CD4-positive, alpha-beta T cell treated with Interleukin-2 at 100 ng/mL for 4 hours (primary cell): ENCODE measurements around the gene PIEZO1.

Experiments
- DNase-seq: peaks from one replicate; pipeline ENCODE4 v3.0.0-alpha.2; 2020; ENCODE audit warnings: low spot score

Gene PIEZO1

DNA sequence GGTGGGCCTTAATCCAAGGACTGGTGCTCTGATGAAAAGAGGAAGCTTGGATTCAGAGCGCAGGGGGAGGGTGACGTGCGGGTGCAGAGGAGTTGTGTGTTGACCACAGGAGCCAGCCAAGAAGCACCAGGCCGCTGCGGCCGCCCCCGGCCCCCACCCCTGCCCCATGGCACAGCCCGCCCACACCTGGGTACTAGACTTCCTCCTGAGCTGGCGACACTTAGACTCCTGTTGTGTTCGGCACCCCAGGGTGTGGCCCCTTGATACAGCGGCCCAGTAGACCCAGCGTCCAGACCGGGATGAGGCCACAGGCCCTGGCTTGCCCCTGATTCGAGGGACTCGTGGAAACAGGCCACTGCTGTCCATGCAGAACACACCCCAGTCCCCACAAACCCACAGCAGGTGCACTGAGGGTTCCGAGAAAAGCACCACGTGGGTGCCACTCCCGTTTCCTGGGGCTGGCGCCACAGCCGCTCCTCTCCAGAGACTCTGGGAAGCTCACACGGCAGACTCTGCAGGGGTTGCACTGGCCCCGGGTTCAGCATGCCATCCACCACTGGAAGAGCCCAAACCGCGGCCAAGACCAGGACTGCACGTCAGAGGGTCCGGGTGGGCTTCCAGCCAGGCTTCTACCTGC is 93.0 kb downstream of the PIEZO1 start:
- DNase-seq: peak; percentile 66

DNA sequence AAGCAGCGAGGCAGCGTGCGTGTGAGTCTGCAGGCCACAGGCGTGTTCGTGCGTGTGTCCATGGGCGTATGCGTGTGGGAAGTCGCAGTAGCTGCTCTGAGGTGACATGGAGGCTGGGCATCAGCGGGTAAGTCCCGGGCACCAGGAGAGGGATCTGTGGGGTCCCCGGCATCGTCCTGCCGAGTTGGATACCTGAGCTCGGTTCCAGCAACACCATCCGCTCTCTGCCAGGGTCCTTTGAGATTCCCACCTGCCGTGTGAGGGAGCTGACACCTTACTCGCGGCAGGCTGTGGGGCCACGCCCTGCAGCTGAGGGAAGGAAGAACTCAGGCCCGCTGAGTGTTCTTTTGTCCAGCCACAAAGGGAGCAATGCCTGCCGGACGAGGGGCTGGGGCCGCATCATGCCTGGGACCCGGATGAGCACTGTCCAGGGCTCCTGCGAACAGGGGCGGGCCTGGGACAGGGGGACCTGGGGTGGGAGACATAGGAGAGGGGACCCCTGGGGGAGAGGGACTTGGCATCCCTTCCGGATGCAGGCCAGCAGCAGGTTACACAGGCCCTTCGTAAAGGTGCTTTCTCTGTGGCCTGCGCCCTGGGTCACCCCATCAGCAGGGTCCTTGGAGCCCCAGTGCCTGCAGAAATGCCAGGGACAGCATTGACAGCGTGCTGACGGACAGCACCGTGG is 93.7 kb downstream of the PIEZO1 start:
- DNase-seq: no peak

DNA sequence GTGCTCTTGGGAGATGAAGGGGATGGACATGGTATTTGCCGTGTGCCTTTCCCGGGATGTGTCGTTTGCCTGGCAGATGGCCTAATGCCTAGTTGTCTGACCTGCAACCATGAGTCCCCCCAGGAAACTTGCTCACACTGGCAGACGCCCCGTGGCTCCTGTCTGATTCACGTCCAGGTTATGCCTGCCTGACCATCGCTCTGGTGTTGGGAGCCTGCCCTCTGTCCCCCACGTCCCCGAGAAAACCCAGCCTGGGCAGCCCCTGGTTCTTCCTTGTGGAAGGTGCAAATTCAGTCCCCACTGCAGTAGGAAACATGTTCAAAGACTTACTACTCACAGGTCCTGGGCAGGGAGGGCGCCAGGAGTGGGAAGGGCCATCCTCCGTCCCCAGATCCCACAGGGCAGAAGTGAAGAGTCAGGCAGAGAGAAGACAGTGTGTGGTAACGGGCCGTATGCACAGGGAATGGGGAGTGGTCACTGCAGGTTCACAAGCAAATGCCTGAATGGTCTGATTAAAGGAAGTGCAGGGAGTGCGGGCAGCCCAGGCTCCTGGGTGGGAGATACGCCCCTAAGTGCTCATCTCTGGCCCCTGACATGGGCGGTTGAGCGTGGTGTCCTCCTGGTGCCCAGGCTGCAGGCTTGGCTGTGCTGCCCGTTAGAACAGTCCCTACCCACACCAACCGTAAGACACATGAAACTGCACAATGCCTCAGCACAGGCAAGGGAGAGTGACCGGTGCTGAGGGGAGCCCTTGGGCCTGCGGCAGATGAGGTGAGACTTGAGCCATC is 94.5 kb downstream of the PIEZO1 start:
- no peak for DNase-seq

DNA sequence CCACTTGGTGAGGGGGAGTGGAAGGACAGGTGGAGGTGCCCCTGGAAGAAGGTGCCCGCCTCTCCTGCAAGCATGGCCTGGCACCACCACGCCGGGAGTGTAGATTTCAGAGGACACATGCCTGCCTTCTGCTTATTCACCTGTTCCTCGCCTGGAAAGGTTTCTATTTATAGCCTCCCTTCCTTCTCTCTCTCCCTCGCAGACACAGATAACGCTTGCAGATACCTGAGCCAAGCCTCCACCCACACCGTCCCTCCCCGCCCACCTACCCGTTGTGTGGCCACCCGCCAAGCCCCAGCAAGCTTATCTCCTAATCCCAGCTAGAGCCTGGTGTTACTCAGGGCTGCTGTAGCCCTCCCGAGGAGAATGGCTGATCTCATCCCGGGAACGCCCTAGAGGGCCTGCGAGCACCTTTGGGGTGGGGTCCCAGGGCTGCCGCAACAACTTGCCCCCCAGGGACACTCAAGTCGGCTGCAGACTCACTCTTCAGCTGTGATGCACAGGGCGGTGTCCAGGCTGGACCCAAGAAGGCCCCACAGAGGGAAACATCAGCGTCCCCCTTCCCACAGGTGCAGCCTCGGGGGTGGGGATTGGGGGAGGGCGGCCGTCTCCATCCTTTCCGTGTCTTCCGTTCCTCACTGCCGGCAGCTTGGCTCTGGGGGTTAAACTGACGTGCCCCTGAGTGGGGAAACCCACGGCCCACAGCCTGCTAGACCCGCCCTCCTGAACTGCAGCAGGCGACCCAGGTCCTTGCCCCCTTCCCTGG is 96.8 kb downstream of the PIEZO1 start:
- DNase-seq: no peak

DNA sequence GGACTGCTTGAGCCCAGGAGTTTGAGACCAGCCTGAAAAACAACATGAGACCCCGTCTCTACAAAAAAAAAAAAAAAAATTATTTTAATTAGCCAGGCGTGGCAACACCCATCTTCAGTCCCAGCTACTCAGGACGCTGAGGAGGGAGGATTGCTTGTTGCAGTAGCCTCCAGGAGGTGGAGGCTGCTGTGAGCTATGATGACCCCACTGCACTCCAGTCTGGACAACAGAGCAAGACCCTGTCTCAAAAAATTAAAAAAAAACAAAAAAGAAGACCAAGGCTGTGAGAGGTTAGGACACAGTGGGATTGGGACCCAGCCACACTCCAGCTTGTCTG is 97.4 kb downstream of the PIEZO1 start:
- DNase-seq: no peak

DNA sequence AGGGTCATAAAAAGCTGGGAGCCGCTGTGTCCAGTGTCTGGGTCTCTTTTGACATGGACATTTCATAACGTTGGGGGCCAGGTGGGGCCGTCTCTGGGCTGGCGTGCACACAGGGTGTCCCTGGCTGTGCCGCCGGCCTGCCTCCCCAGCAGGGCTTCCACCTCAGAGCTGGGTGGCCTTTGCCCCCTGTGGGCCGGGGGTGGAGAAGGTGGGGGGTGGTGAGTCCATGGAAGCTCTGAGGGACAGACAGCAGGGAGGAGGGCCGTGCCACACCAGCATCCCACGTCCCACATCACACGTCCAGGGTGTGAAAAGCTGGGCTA is 97.8 kb downstream of the PIEZO1 start:
- no peak for DNase-seq

DNA sequence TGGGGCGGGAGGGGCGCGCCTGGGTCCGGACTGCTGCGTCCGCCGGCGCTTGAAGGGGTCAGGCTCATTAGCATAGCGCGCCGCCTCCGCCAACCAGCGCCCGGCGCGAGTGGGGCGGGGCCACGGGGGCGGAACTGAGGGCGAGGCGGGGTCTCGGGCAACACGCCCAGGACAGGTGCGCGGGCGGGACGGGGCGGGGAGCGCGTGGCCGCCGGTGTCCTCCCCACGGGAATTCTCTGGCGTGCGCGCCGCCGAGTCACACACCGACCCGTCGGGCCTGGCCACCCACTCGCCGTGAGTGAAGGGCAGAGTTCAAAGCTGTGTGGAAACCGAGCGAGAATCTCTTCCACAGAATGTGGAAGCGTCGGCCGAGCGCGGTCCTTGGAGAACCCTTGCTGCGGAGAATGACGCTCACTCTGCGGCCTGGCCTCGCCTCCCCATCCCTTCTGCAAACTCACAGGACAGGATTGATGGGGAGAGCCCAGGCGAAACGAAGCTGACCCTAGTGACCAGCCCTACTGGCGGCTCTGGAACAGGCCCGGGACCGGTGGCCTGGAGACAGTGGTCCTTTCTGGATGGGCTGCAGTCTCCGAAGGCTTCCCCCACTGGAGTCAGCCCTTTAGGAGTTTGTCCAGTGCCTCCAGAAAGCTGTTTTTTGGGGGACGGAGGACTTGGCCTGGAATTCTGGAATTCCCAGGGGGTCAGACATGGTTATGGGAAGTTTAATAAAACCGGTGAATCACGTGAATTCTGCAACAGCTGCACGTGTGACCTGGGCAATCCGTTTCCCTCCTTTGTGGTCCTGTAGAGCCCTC is 98.4 kb downstream of the PIEZO1 start, which contains the start of gene SNAI3:
Gene SNAI3 (minus strand): TSS at position 69 of the 815 bp plus-strand sequence. CDS start 101 bp downstream, outside the sequence.
- peak; percentile 81 for DNase-seq

DNA sequence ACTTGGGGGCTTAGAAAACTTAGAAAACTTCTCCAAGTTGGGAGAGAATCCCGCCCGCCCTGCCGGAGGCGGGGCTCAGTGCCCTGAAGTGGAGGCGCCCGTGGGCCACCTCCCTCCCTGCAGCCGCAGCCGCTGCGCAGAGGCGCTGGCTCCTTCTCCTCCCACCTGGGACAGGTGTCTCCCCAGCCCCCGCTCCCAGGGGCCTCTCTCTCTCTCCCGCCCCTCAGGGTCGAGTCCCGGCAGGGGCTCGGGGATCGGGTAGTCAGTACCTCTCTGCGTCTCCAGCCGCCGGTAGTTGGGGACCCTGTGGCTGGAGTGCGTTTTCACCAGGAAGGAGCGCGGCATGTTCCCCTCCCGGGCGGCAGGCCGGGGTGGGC is 99.0 kb downstream of the PIEZO1 start:
- peak; percentile 42 for DNase-seq

DNA sequence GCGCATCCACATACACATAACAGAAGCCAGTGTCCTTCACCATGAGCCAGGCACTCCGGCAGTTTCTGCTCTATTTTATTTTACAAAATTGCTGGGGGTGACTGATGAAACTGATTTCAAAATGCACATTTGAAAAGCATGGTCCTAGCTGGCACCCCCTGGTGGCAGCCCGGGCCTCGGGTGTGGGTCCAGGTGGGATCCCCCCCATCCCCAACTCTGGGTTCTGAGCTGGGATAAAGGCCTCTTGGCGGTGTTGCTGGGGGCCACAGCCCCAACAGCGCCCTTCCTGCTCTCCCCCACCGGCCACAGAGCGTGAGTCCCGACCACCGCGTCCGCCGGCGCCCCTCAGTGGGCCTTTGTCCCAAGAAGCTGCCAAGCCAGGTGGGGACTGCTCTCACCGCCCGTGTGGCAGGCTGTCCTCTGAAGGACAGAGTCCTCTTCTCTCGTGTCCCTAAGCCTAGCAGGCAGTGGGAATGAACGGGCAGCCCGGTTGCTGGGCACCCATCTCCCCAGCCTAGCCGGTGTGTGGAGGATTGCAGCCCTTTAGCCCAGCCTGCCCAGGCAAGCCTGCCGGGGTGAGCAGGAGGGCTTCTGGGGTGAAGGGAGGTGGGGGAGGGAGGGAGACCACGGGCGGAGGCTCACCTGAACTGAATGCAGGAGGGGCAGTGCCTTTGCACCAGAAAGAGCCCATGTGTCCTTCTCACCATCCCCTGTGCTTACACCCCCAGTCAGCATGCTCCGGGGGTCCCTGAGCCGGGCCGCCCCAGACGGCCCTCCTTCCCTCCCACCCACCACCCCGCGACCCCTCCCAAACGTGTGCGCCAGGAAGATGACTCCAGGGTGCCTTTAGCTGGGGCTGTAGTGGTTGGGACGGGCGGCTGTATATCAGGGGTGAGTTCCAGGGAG is 99.6 kb downstream of the PIEZO1 start:
- DNase-seq: peak; percentile 72

DNA sequence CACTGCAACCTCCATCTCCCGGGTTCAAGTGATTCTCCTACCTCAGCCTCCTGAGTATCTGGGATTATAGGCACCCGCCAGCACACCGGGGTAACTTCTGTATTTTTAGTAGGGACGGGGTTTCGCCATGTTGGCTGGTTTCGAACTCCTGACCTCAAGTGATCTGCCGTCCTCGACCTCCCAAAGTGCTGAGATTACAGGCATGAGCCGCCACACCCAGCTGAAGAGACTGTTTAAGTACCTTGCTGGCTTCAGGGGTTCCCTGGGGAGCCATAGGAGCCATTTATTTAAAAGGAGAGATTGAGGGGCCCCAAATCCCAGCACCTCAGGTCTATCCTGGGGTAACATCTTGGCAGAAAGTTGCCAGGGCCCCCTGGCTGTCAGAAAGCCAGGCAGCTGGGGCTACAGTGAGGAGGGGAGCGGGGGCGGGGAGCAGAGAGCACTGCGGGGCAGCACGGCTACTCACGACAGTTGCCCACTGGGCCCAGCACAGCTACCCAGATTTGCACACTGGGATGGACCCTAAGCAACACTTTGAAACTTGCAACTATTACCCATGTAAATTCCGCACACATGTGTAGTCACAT is 100.4 kb downstream of the PIEZO1 start:
- DNase-seq: no peak

DNA sequence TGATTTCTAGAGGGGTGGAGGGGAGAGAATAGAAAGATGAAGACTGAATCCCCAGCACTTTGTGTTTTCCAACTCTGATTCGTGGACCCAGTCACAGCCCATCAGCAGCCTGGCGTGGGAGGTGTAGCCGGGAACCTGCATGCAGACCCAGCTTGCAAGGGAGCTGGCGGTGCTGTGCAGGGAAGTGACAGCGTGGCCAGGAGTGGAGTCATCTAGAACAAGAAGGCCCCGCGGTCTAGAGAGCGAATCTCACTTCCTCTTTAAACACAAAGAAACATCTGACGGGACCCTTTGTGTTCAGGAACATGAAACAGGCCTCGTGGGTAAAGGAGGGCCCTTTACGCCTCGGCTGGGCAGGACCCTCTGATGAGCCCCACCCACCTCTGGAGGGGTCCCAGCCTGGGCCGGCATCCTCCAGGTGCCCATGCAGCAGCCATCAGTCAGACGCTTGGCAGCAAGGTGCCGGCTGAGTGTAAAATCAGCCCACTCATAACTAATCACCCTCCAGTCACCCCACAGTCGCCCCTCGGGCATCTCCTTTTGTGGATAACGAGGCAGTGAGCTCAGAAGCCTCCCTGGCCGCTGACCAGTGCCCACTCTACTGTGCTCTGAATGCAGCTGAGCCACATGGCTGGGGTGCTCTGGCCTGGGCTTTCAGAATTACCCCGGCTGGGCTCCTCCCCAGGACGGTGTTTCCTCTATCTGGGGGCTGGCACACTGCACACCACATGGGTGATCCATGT is 103.1 kb downstream of the PIEZO1 start:
- DNase-seq: peak; percentile 59

DNA sequence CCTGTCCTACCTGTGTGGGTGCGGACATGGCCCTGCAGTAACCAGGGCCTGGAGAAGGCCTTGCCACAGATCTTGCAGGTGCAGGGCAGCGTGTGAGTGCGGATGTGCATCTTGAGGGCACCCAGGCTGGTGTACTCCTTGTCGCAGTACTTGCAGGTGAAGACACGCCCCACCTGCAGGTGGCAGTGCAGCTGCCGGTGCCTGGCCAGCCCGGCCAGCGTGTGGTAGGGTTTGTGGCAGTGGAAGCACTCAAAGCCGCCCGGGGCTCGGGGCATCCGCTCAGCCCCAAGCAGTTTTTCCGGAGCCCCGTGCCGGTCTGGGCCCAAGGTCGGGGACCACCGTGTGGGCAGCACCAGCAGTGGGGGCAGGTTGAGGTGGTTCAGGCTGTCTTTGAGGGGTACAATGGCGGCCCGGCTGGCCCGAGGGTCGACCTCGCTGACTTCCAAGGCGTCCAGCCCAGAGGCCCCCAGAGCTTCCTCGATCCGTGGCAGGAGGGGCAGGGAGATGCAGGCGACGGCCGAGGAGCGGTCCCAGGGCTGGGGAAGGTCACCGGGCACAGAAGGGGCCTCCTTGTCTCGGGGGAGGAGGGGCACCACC is 103.8 kb downstream of the PIEZO1 start:
- DNase-seq: peak; percentile 49

DNA sequence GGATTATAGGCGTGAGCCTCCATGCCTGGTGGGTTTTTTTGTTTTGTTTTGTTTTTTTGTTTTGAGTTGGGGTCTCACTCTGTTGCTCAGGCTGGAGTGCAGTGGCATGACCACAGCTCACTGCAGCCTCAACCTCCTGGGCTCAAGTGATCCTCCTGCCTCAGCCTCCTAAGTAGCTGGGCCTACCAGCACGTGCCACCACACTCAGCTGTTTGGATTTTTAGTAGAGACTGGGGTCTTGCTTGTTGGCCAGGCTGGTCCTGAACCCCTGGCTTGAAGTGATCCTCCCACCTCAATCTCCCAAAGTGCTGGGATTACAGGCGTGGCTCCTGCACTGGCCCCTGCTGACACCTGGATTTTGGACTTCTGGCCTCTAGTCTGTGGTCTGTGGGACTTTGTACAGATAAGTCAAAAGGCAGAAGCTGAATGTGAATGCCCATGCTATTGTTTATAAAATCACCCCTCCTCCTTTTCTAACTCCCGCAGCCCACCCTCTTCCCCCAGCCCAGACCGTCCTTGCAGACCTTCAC is 104.4 kb downstream of the PIEZO1 start:
- no peak for DNase-seq

DNA sequence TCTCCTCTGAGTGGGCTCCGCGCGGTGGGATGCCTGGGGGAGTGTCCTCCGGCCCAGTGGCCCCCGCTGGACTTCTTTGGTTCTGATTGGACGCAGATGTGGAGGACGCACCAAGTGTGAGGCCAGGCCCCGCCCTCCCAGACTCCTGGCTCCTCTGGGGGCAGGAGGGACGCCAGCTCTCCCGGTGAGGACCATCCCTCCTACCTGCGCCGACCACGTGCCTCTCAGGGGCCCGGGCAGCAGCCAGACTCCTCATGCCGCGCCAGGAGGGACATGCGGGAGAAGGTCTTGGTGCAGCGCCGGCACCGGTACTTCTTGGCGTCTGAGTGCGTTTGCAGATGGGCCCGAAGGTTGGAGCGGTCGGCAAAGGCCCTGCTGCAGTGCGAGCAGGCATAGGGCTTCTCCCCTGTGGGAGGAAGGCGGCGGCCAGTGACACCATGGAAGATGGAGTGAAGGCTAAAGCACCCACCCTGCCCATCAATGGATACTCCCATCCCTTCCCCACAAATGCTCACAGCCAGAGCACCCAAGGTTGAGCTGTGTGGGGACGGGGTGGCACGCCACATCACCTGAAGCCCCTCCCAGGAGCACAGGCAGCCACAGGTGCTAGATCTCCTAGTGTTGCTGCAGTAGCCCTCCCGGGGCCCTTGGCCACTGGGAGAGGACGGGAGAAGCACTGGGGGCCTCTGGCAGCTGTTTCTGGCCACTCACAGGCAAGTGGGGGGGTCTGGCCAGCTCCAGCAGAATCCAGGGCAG is 106.6 kb downstream of the PIEZO1 start:
- DNase-seq: no peak

DNA sequence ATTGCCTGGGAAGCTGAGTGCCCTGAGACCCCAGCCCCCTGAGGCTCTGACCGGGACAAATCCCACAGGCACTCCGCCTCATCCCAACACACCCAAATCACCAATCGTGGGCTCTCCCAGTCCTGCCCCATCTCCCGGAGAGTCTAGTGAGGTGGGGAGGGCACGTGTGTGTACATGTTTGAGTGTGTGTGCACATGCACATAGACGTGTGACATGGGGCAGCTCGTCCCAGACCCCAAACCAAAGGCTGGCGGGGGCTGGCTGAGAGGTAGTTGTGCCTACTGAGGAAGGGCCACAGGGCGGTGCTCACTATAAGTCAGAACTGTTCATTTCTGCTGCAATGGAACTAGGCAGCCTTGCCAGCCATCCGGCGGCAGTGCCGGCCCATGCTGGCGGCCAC is 107.3 kb downstream of the PIEZO1 start:
- no peak for DNase-seq

DNA sequence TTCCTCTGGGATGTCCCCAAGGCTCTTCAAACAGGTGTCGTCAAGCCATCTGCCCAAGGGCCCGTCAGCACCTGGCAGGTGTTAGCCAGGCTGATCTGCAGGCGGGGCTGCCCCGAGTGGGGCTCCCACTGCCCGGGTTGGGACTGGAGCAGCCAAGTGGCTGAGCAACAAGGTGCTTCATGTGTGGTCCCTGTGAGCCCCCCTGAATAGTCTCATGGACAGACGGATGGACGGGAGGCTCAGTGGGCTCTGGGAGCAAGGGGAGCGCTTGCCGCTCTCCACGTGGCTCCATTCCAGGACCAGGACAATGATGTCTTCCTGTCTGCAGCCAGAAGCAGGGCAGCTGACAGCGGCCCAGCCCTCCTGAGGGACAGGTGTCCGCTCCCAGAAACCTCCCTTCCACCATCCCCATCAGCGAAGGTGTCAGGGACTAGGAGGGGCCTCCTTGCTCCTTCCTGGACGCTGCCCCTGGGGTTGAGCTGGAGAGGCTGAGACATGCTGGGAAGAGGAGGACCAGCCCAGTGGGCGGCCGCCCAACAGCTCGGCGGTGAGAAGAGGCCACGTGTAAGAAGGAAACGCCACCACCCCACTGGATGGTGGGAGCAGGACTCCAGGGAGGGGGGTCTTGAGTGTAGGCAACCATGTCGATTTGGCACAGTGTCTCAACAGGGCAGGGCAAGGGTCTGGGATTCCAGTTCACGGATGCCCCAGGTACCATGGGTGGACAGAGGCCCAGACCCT is 108.3 kb downstream of the PIEZO1 start:
- DNase-seq: no peak

DNA sequence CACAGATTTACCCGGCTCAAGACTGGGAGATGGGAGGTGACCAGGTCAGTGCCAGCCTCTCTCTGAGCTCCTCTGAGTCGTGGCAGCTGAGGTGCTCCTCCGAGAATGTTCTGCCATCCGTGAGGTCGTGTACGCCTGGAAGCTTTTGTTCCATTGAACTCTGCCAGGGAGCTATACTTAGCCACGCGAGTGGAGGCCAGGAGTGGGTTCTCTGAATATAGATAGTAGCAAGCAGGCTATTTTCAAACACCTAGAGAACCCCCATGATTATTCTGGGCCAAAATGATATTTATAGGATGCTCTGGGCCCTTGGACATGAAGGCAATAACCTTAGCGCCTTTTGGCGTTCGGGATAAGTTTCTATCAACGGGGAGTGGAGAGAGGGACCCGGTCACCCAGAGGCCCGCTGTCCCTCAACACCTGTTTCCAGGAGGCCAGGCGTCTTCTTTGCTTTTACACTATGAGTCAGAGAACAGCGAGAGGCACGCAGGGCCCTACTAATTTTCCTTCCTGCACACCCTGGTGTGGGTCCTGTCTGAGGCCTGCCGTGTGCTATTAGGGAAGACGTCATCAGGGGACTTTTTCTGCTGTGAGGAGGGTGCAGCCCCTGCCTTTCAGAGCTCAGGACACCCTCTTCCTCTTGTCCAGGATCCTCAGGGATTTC is 111.2 kb downstream of the PIEZO1 start:
- DNase-seq: no peak
